ENCODE results near the gene ITGA2B.

GRCh38 chr17:44402564-44403172, 13.2 kb upstream of the ITGA2B start:
- no peak for TF ChIP-seq MAX (IDR thresholded peaks at IDR 0.05)
- TF ChIP-seq RAD21 (IDR thresholded peaks at IDR 0.05; ENCODE audit: low read depth): no peak
- TF ChIP-seq YY1 (IDR thresholded peaks at IDR 0.05; ENCODE audit: low read depth): no peak
- TF ChIP-seq USF1 (IDR thresholded peaks at IDR 0.05): no peak
- no peak for TF ChIP-seq CREB1 (IDR thresholded peaks at IDR 0.05; ENCODE audit: low read depth)
- TF ChIP-seq EP300 (IDR thresholded peaks at IDR 0.05; ENCODE audit: borderline replicate concordance): no peak
- no peak for TF ChIP-seq TAF1 (IDR thresholded peaks at IDR 0.05; ENCODE audit: low read depth)
- no peak for TF ChIP-seq REST (IDR thresholded peaks at IDR 0.05; ENCODE audit: low read depth)
